GM20431 (cell line): ENCODE results near the gene GSTA4.
"Not testable (repeated sequence)": the region's sequence is repeated elsewhere in the genome, so short reads cannot be mapped to it uniquely, and the experiment has no call there.

ENCODE experiments used
- in situ Hi-C: fragments of 300-500 bp; cut with MseI, MboI; formaldehyde crosslinking; loops from one replicate; pipeline ENCODE4 v1.15.0; 2020; ENCODE audit warnings: low sequenced_read_pairs; ENCODE audit not compliant: unreplicated experiment

Gene GSTA4

GRCh38 chr6:52995089-52995912 lies at the start of gene GSTA4:
Gene GSTA4 (minus strand): TSS chr6:52995284. CDS start chr6:52994243, 1,041 bp downstream.
- in situ Hi-C loops = not testable (repeated sequence)

- in situ Hi-C loops = no loop called here
Observed at GRCh38 chr6:53044572-53044971, 49.5 kb upstream of the GSTA4 start.

GRCh38 chr6:53044071-53044470 lies 49.0 kb upstream of the GSTA4 start:
- in situ Hi-C loops = no loop called here

GRCh38 chr6:53043581-53043980 lies 48.5 kb upstream of the GSTA4 start:
- in situ Hi-C loops = no loop called here

GRCh38 chr6:53042112-53042511 lies 47.0 kb upstream of the GSTA4 start:
- in situ Hi-C loops = no loop called here

GRCh38 chr6:53041356-53041755 lies 46.3 kb upstream of the GSTA4 start:
- in situ Hi-C loops = no loop called here

GRCh38 chr6:53038596-53038995 lies 43.5 kb upstream of the GSTA4 start:
- in situ Hi-C loops = no loop called here

- in situ Hi-C loops = no loop called here
Observed at GRCh38 chr6:53038141-53038540, 43.1 kb upstream of the GSTA4 start.

- in situ Hi-C loops = no loop called here
Observed at GRCh38 chr6:53035549-53036213, 40.6 kb upstream of the GSTA4 start.

GRCh38 chr6:53033764-53034163 lies 38.7 kb upstream of the GSTA4 start:
- in situ Hi-C loops = no loop called here

GRCh38 chr6:53032849-53033248 lies 37.8 kb upstream of the GSTA4 start:
- in situ Hi-C loops = no loop called here

GRCh38 chr6:53031281-53031680 lies 36.2 kb upstream of the GSTA4 start:
- in situ Hi-C loops = no loop called here

- in situ Hi-C loops = no loop called here
Observed at GRCh38 chr6:53029761-53030160, 34.7 kb upstream of the GSTA4 start.

GRCh38 chr6:53029257-53029656 lies 34.2 kb upstream of the GSTA4 start:
- in situ Hi-C loops = no loop called here

GRCh38 chr6:53028467-53028866 lies 33.4 kb upstream of the GSTA4 start:
- in situ Hi-C loops = no loop called here

- in situ Hi-C loops = no loop called here
Observed at GRCh38 chr6:53027131-53027718, 32.1 kb upstream of the GSTA4 start.

- in situ Hi-C loops = no loop called here
Observed at GRCh38 chr6:53026526-53026925, 31.4 kb upstream of the GSTA4 start.

- in situ Hi-C loops = no loop called here
Observed at GRCh38 chr6:53023323-53023722, 28.2 kb upstream of the GSTA4 start.

- in situ Hi-C loops = no loop called here
Observed at GRCh38 chr6:53020005-53020744, 25.1 kb upstream of the GSTA4 start.

GRCh38 chr6:53018446-53018845 lies 23.4 kb upstream of the GSTA4 start:
- in situ Hi-C loops = no loop called here

- in situ Hi-C loops = no loop called here
Observed at GRCh38 chr6:53015486-53015885, 20.4 kb upstream of the GSTA4 start.
